Measurements from ENCODE around the gene CYP27A1. TPM values are rescaled to one million over a fixed set of nuclear protein-coding genes. Genes with fewer than 3 reads are reported as not detected.

CYP27A1 gene
- total and polyA plus RNA-seq, 4 donors = 112 to 354 (median 305) TPM

DNA sequence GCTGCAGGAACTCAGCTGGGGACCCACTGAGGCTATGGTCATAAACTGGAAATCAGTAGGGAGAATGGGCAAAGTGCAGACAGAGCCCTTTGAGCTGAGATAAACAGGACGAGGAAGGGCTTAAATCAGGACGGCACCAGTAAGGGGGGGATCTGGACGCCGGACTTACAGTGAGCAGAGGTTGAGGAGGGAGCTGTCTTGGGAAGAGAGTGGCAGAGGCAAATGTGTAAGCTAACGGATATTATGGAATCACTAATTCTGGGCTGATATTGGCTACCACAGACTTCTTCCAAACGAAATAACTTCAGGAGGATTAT is 539 bp downstream of the CYP27A1 start:
- Histone ChIP-seq H3K4me3 (ENCODE audit: low read depth in 1 of 3, low read length in 3 of 3) (peak overlapping the region; percentile 65 to 86 (median 81)), H3K27ac (ENCODE audit: low read depth in 1 of 2, low read length in 2 of 2) (peak overlapping the region; percentile 88 to 95), H3K9me3 (ENCODE audit: control insufficient read depth in 4 of 4, low read length in 3 of 4) (no peaks in the 10 kb centered on the region), H3K36me3 (ENCODE audit: control insufficient read depth in 4 of 4, insufficient read depth in 3 of 4, low read depth in 1 of 4, low read length in 3 of 4) (no peaks in the 10 kb centered on the region), H3K9ac (ENCODE audit: low read depth in 1 of 2, low read length in 2 of 2) (peak overlapping the region; percentile 80 to 99), H3K27me3 (ENCODE audit: control insufficient read depth in 4 of 4, insufficient read depth in 4 of 4, low read length in 3 of 4) (no peaks in the 10 kb centered on the region), H3K4me1 (ENCODE audit: control insufficient read depth in 4 of 4, insufficient read depth in 4 of 4, low read length in 3 of 4) (peaks cover 5 to 44% (median 29%) of the 10 kb centered on the region in 4 donors)
- TF ChIP-seq JUND (IDR thresholded peaks at IDR 0.05) (no peak), HNF4A (conservative IDR thresholded peaks at IDR 0.05) (peak in 1 of 2 donors; percentile 41)
- DNase-seq (ENCODE audit: low spot score) = no peak
- WGBS = 9% methylated on average over 6 of the region's 6 CpGs

DNA sequence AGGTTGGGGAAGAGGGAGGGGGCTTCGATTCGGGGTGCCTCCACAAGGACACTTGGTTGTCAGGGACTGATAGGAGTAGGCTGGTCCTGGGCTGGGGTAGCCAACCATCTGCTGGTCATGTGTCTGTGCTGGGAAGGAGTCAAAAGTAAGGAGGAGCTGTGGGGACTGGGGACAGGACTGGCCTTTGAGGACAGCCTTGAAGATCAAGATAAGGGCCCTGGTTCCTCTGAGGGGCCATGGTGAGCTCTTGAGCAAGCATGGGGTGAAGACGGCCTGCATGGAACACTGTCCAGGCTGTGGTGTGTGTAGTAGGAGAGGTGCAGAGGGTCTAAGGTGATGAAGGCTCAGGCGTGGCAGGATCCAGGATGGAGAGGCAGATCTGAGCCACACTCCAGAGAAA is 1.7 kb downstream of the CYP27A1 start:
- no peaks in the 10 kb centered on the region for H3K27me3 ChIP-seq (ENCODE audit: control insufficient read depth in 4 of 4, insufficient read depth in 4 of 4, low read length in 3 of 4)
- H3K9ac ChIP-seq (ENCODE audit: low read depth in 1 of 2, low read length in 2 of 2) = peak overlapping the region; percentile 1 to 99
- H3K4me1 ChIP-seq (ENCODE audit: control insufficient read depth in 4 of 4, insufficient read depth in 4 of 4, low read length in 3 of 4) = peaks cover 5 to 51% (median 33%) of the 10 kb centered on the region in 4 donors
- WGBS = 44% methylated on average over 4 of the region's 4 CpGs
- TF ChIP-seq JUND (IDR thresholded peaks at IDR 0.05) (no peak), YY1 (IDR thresholded peaks at IDR 0.05) (no peak), NR2F2 (IDR thresholded peaks at IDR 0.05) (no peak), HNF4A (conservative IDR thresholded peaks at IDR 0.05) (no peak), RXRA (IDR thresholded peaks at IDR 0.05) (no peak), FOXA1 (IDR thresholded peaks at IDR 0.05) (no peak), GABPA (IDR thresholded peaks at IDR 0.05 in 1 of 2, conservative IDR thresholded peaks at IDR 0.05 in 1 of 2) (no peak), RAD21 (IDR thresholded peaks at IDR 0.05) (no peak), TAF1 (conservative IDR thresholded peaks at IDR 0.05) (no peak), HNF4G (IDR thresholded peaks at IDR 0.05) (no peak)
- TF ChIP-seq, protein P1, sequence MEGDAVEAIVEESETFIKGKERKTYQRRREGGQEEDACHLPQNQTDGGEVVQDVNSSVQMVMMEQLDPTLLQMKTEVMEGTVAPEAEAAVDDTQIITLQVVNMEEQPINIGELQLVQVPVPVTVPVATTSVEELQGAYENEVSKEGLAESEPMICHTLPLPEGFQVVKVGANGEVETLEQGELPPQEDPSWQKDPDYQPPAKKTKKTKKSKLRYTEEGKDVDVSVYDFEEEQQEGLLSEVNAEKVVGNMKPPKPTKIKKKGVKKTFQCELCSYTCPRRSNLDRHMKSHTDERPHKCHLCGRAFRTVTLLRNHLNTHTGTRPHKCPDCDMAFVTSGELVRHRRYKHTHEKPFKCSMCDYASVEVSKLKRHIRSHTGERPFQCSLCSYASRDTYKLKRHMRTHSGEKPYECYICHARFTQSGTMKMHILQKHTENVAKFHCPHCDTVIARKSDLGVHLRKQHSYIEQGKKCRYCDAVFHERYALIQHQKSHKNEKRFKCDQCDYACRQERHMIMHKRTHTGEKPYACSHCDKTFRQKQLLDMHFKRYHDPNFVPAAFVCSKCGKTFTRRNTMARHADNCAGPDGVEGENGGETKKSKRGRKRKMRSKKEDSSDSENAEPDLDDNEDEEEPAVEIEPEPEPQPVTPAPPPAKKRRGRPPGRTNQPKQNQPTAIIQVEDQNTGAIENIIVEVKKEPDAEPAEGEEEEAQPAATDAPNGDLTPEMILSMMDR (IDR thresholded peaks at IDR 0.05; ENCODE audit: low read depth, low read length, missing input control) = no peak
- TF ChIP-seq, protein P2, sequence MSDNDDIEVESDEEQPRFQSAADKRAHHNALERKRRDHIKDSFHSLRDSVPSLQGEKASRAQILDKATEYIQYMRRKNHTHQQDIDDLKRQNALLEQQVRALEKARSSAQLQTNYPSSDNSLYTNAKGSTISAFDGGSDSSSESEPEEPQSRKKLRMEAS (IDR thresholded peaks at IDR 0.05) = no peak
- TF ChIP-seq, protein P3, sequence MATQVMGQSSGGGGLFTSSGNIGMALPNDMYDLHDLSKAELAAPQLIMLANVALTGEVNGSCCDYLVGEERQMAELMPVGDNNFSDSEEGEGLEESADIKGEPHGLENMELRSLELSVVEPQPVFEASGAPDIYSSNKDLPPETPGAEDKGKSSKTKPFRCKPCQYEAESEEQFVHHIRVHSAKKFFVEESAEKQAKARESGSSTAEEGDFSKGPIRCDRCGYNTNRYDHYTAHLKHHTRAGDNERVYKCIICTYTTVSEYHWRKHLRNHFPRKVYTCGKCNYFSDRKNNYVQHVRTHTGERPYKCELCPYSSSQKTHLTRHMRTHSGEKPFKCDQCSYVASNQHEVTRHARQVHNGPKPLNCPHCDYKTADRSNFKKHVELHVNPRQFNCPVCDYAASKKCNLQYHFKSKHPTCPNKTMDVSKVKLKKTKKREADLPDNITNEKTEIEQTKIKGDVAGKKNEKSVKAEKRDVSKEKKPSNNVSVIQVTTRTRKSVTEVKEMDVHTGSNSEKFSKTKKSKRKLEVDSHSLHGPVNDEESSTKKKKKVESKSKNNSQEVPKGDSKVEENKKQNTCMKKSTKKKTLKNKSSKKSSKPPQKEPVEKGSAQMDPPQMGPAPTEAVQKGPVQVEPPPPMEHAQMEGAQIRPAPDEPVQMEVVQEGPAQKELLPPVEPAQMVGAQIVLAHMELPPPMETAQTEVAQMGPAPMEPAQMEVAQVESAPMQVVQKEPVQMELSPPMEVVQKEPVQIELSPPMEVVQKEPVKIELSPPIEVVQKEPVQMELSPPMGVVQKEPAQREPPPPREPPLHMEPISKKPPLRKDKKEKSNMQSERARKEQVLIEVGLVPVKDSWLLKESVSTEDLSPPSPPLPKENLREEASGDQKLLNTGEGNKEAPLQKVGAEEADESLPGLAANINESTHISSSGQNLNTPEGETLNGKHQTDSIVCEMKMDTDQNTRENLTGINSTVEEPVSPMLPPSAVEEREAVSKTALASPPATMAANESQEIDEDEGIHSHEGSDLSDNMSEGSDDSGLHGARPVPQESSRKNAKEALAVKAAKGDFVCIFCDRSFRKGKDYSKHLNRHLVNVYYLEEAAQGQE (IDR thresholded peaks at IDR 0.05) = no peak
- TF ChIP-seq, protein P4, sequence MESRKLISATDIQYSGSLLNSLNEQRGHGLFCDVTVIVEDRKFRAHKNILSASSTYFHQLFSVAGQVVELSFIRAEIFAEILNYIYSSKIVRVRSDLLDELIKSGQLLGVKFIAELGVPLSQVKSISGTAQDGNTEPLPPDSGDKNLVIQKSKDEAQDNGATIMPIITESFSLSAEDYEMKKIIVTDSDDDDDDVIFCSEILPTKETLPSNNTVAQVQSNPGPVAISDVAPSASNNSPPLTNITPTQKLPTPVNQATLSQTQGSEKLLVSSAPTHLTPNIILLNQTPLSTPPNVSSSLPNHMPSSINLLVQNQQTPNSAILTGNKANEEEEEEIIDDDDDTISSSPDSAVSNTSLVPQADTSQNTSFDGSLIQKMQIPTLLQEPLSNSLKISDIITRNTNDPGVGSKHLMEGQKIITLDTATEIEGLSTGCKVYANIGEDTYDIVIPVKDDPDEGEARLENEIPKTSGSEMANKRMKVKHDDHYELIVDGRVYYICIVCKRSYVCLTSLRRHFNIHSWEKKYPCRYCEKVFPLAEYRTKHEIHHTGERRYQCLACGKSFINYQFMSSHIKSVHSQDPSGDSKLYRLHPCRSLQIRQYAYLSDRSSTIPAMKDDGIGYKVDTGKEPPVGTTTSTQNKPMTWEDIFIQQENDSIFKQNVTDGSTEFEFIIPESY (IDR thresholded peaks at IDR 0.05) = no peak
- peak overlapping the region; percentile 88 to 95 for H3K27ac ChIP-seq (ENCODE audit: low read depth in 1 of 2, low read length in 2 of 2)
- no peaks in the 10 kb centered on the region for H3K9me3 ChIP-seq (ENCODE audit: control insufficient read depth in 4 of 4, low read length in 3 of 4)
- peaks cover 0 to 3% (median 0%) of the 10 kb centered on the region in 4 donors for H3K36me3 ChIP-seq (ENCODE audit: control insufficient read depth in 4 of 4, insufficient read depth in 3 of 4, low read depth in 1 of 4, low read length in 3 of 4)
- DNase-seq (ENCODE audit: low spot score) = no peak
- peak overlapping the region; percentile 62 to 86 (median 65) for H3K4me3 ChIP-seq (ENCODE audit: low read depth in 1 of 3, low read length in 3 of 3)
